Measurements from ENCODE around the gene OFD1. TPM values are rescaled to one million over a fixed set of nuclear protein-coding genes. Genes with fewer than 3 reads are reported as not detected.

Gene OFD1
- total RNA-seq, 3 donors from 2014 or later (not counting 1 experiment from before 2014, with no cell fraction given) = 62.8 to 77.6 (median 74.9) TPM

- H3K27ac Mint-ChIP-seq = peak overlapping the region; percentile 71 to 88
- H3K4me1 Mint-ChIP-seq = peaks cover 68 to 70% of the 10 kb centered on the region in 2 donors
- Histone ChIP-seq H3K36me3 (ENCODE audit: control insufficient read depth, insufficient read depth, low read length) (no peaks in the 10 kb centered on the region), H3K9me3 (ENCODE audit: control insufficient read depth, insufficient read depth, low read length) (no peaks in the 10 kb centered on the region), H3K4me3 (ENCODE audit: low read length) (no peak overlapping the region), H3K27ac (ENCODE audit: low read length) (peak overlapping the region; percentile 67), H3K4me1 (ENCODE audit: control insufficient read depth, insufficient read depth, low read length) (peaks cover 58% of the 10 kb centered on the region), H3K27me3 (ENCODE audit: control insufficient read depth, insufficient read depth, low read length) (no peaks in the 10 kb centered on the region)
- no peaks in the 10 kb centered on the region for H3K27me3 Mint-ChIP-seq (ENCODE audit: low read depth in 2 of 2)
- peak overlapping the region; percentile 42 for H3K4me3 Mint-ChIP-seq
- TF ChIP-seq CTCF (IDR thresholded peaks at IDR 0.05) = no peak
- no CpG with 5 or more reads among the region's 1 CpG for WGBS (ENCODE audit: insufficient coverage)
- ATAC-seq (no peak), DNase-seq (no peak)
- no peaks in the 10 kb centered on the region for H3K9me3 Mint-ChIP-seq
- intact Hi-C loops (cut with micrococcal nuclease) = loop anchor here (10.0 kb wide), 2 partner anchors 614 to 744 kb away; no protein-coding TSS in a partner anchor
- no peaks in the 10 kb centered on the region for H3K36me3 Mint-ChIP-seq
These were observed 36.1 kb upstream of the OFD1 start for GRCh38 chrX:13698432-13698831.

GRCh38 chrX:13699183-13699826, 35.2 kb upstream of the OFD1 start:
- intact Hi-C loops (cut with micrococcal nuclease) = loop anchor here (10.0 kb wide), 2 partner anchors 615 to 745 kb away; no protein-coding TSS in a partner anchor
- Histone ChIP-seq H3K27ac (ENCODE audit: low read length) (peak overlapping the region; percentile 67), H3K4me1 (ENCODE audit: control insufficient read depth, insufficient read depth, low read length) (peaks cover 57% of the 10 kb centered on the region), H3K4me3 (ENCODE audit: low read length) (no peak overlapping the region), H3K27me3 (ENCODE audit: control insufficient read depth, insufficient read depth, low read length) (no peaks in the 10 kb centered on the region), H3K9me3 (ENCODE audit: control insufficient read depth, insufficient read depth, low read length) (no peaks in the 10 kb centered on the region), H3K36me3 (ENCODE audit: control insufficient read depth, insufficient read depth, low read length) (peaks cover 3% of the 10 kb centered on the region)
- Mint-ChIP-seq H3K27ac (peak overlapping the region; percentile 71 to 88), H3K9me3 (no peaks in the 10 kb centered on the region), H3K27me3 (ENCODE audit: low read depth in 2 of 2) (no peaks in the 10 kb centered on the region), H3K4me3 (peak overlapping the region; percentile 6), H3K4me1 (peaks cover 71 to 73% of the 10 kb centered on the region in 2 donors), H3K36me3 (no peaks in the 10 kb centered on the region)
- DNase-seq (peak in 1 of 2 donors; percentile 18), ATAC-seq (peak; percentile 59 to 75 (median 71))
- no peak for TF ChIP-seq CTCF (IDR thresholded peaks at IDR 0.05)
- 68% methylated on average over 4 of the region's 7 CpGs for WGBS (ENCODE audit: insufficient coverage)

GRCh38 chrX:13700380-13700779, 34.2 kb upstream of the OFD1 start:
- no peak overlapping the region for H3K27ac ChIP-seq (ENCODE audit: low read length)
- no peak for TF ChIP-seq CTCF (IDR thresholded peaks at IDR 0.05)
- Mint-ChIP-seq H3K9me3 (no peaks in the 10 kb centered on the region), H3K4me3 (peak overlapping the region; percentile 11), H3K27me3 (ENCODE audit: low read depth in 2 of 2) (no peaks in the 10 kb centered on the region), H3K27ac (peak overlapping the region in 1 of 2 donors; percentile 68), H3K4me1 (peaks cover 64 to 71% of the 10 kb centered on the region in 2 donors), H3K36me3 (no peaks in the 10 kb centered on the region)
- DNase-seq (no peak), ATAC-seq (no peak)
- 84% methylated on average over 4 of the region's 4 CpGs for WGBS (ENCODE audit: insufficient coverage)
- H3K4me1 ChIP-seq (ENCODE audit: control insufficient read depth, insufficient read depth, low read length) = peaks cover 49% of the 10 kb centered on the region
- no peak overlapping the region for H3K4me3 ChIP-seq (ENCODE audit: low read length)
- H3K36me3 ChIP-seq (ENCODE audit: control insufficient read depth, insufficient read depth, low read length) = peaks cover 3% of the 10 kb centered on the region
- intact Hi-C loops (cut with micrococcal nuclease) = no loop called here
- no peaks in the 10 kb centered on the region for H3K27me3 ChIP-seq (ENCODE audit: control insufficient read depth, insufficient read depth, low read length)
- H3K9me3 ChIP-seq (ENCODE audit: control insufficient read depth, insufficient read depth, low read length) = no peaks in the 10 kb centered on the region

Data from natural killer cell (primary cell).